Esophagus muscularis mucosa (tissue), 4 donors: Measurements from ENCODE around the gene MERTK. TPM values are rescaled to one million over a fixed set of nuclear protein-coding genes. Genes with fewer than 3 reads are reported as not detected.
"Not testable (repeated sequence)": the region's sequence is repeated elsewhere in the genome, so short reads cannot be mapped to it uniquely, and the experiment has no call there.

Source experiments
- DNase-seq: peaks from one replicate; pipeline ENCODE4 v3.0.0-alpha.2; 2017; ENCODE audit errors: extremely low spot score
- H3K27ac ChIP-seq, 4 donors: fragments of 200-600 bp; sonication (generic); replicated peaks in 1 of 4; 1 replicate in 3 of 4; 2 replicates in 1 of 4; pipeline ENCODE4 v1.5.1; 2016 to 2019; ENCODE audit warnings: mild to moderate bottlenecking in 1 of 4
- H3K27me3 ChIP-seq, 4 donors: fragments of 200-600 bp; sonication (generic); one replicate each; pipeline versions ENCODE4 v1.5.1 to v1.6.0; 2016 to 2019
- H3K36me3 ChIP-seq, 4 donors: fragments of 200-600 bp; sonication (generic); one replicate each; pipeline ENCODE4 v1.5.1; 2016 to 2019
- H3K4me1 ChIP-seq, 4 donors: fragments of 200-600 bp; sonication (generic); one replicate each; pipeline ENCODE4 v1.5.1; 2016 to 2019
- H3K4me3 ChIP-seq, 4 donors: fragments of 200-600 bp; sonication (generic); 1 replicate in 2 of 4; 2 replicates in 2 of 4; pipeline ENCODE4 v1.5.1; 2016 to 2019; ENCODE audit warnings: mild to moderate bottlenecking in 4 of 4, moderate library complexity in 1 of 4
- H3K9me3 ChIP-seq, 4 donors: fragments of 200-600 bp; sonication (generic); 1 replicate in 3 of 4; 2 replicates in 1 of 4; pipeline ENCODE4 v1.5.1; 2016 to 2019
- CTCF ChIP-seq, 3 experiments: fragments of 200-600 bp in 2 of 3; fragments of 450-650 bp in 1 of 3; sonication (generic) in 2 of 3; IDR thresholded peaks; one replicate each; pipeline ENCODE4 v1.5.1; 2017 to 2019; ENCODE audit warnings: antibody characterized with exemption in 3 of 3, mild to moderate bottlenecking in 2 of 3, moderate library complexity in 1 of 3
- EP300 ChIP-seq: sonication (generic); formaldehyde crosslinking; IDR thresholded peaks from one replicate; pipeline ENCODE4 v1.6.1; 2017; ENCODE audit warnings: antibody characterized with exemption
- POLR2A ChIP-seq: fragments of 450-650 bp; IDR thresholded peaks from one replicate; pipeline ENCODE4 v1.6.1; 2017; ENCODE audit warnings: antibody characterized with exemption, moderate library complexity, mild to moderate bottlenecking, low read depth
- POLR2AphosphoS5 ChIP-seq, 2 donors: sonication (generic); formaldehyde crosslinking; IDR thresholded peaks; one replicate each; pipeline ENCODE4 v1.6.1; 2017; ENCODE audit warnings: antibody characterized with exemption in 2 of 2
- WGBS: methylation state at CpG from one replicate; pipeline ENCODE4 v1.1.5; 2018; 5-methylcytosine and 5-hydroxymethylcytosine counted together
- intact Hi-C: fragments of 100-400 bp; cut with DNase I; formaldehyde crosslinking; loops from one replicate; pipeline ENCODE4 v1.15.1; 2023
- total RNA-seq, 4 donors: library from RNA; depleted of rRNA; stranded (reverse); fragments of >200 nt; gene quantifications; one replicate each; pipeline versions ENCODE4 v1.1.0 to v1.2.1, GENCODE V29; 2016

Gene MERTK
- total RNA-seq, 4 donors from 2014 or later, result 19.9 to 31.0 (median 22.3) TPM

GRCh38 chr2:112032224-112032586 is 133.8 kb downstream of the MERTK start:
- TF ChIP-seq EP300 (no peak), POLR2AphosphoS5 (IDR thresholded peaks at IDR 0.05) (peak in 1 of 2 donors; percentile 9)
- Histone ChIP-seq H3K4me3 (no peak overlapping the region), H3K4me1 (peaks cover 0 to 18% (median 7%) of the 10 kb centered on the region in 4 donors), H3K27ac (peak overlapping the region; percentile 3 to 59 (median 18)), H3K36me3 (peaks cover 0 to 10% (median 0%) of the 10 kb centered on the region in 4 donors), H3K9me3 (peaks cover 0 to 2% (median 0%) of the 10 kb centered on the region in 4 donors), H3K27me3 (no peaks in the 10 kb centered on the region)
- WGBS, result 52% methylated on average over 4 of the region's 4 CpGs
- intact Hi-C loops, result no loop called here
- DNase-seq, result peak; percentile 86

GRCh38 chr2:112032689-112033465 is 134.5 kb downstream of the MERTK start:
- DNase-seq, result peak; percentile 88
- 52% methylated on average over 4 of the region's 4 CpGs for WGBS
- TF ChIP-seq POLR2A, result no peak
- no peak for TF ChIP-seq CTCF (IDR thresholded peaks at IDR 0.05)
- TF ChIP-seq POLR2AphosphoS5 (IDR thresholded peaks at IDR 0.05), result no peak
- no peak for TF ChIP-seq EP300
- H3K27ac ChIP-seq, result peak overlapping the region in 3 of 4 donors; percentile 31 to 59 (median 32)
- no peaks in the 10 kb centered on the region for H3K27me3 ChIP-seq
- peaks cover 0 to 5% (median 0%) of the 10 kb centered on the region in 4 donors for H3K36me3 ChIP-seq
- H3K4me1 ChIP-seq, result peaks cover 0 to 18% (median 7%) of the 10 kb centered on the region in 4 donors
- intact Hi-C loops, result no loop called here
- H3K9me3 ChIP-seq, result peaks cover 0 to 6% (median 0%) of the 10 kb centered on the region in 4 donors
- H3K4me3 ChIP-seq, result no peak overlapping the region

GRCh38 chr2:112033600-112033999 is 135.2 kb downstream of the MERTK start:
- H3K4me1 ChIP-seq, result peaks cover 0 to 18% (median 7%) of the 10 kb centered on the region in 4 donors
- H3K27me3 ChIP-seq, result no peaks in the 10 kb centered on the region
- H3K36me3 ChIP-seq, result peaks cover 0 to 2% (median 0%) of the 10 kb centered on the region in 4 donors
- H3K27ac ChIP-seq, result no peak overlapping the region
- WGBS, result 55% methylated on average over 1 of the region's 1 CpG
- H3K4me3 ChIP-seq, result no peak overlapping the region
- DNase-seq, result no peak
- TF ChIP-seq POLR2AphosphoS5 (IDR thresholded peaks at IDR 0.05), result no peak
- TF ChIP-seq POLR2A, result no peak
- TF ChIP-seq CTCF (IDR thresholded peaks at IDR 0.05), result no peak
- no peak for TF ChIP-seq EP300
- H3K9me3 ChIP-seq, result peaks cover 0 to 6% (median 0%) of the 10 kb centered on the region in 4 donors
- intact Hi-C loops, result no loop called here

DNA sequence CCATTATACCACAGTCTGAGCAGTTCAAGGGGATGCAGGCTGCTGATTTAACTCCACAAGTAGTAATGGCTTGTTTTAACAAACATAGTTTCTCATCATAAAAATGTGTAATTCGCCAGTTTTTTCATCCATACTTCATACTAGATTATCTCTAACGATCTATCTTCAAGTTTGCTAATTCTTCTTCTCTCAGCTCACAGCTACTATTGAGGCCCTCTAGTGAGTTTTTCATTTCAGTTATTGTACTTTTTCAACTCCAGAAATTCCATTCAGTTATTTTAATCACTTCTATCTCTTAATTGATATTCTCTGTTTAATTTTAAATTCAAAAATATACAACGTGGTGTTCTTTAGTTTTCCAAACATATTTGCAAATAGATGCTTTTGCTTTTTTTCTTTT is 136.5 kb downstream of the MERTK start:
- no peak for DNase-seq
- TF ChIP-seq POLR2AphosphoS5 (IDR thresholded peaks at IDR 0.05) (no peak), POLR2A (no peak), EP300 (no peak), CTCF (IDR thresholded peaks at IDR 0.05) (no peak)
- H3K9me3 ChIP-seq, result peaks cover 0 to 6% (median 0%) of the 10 kb centered on the region in 4 donors
- no peaks in the 10 kb centered on the region for H3K27me3 ChIP-seq
- no peak overlapping the region for H3K4me3 ChIP-seq
- WGBS, result 64% methylated on average over 3 of the region's 3 CpGs
- H3K27ac ChIP-seq, result no peak overlapping the region
- peaks cover 0 to 18% (median 7%) of the 10 kb centered on the region in 4 donors for H3K4me1 ChIP-seq
- H3K36me3 ChIP-seq, result no peaks in the 10 kb centered on the region
- intact Hi-C loops, result no loop called here

DNA sequence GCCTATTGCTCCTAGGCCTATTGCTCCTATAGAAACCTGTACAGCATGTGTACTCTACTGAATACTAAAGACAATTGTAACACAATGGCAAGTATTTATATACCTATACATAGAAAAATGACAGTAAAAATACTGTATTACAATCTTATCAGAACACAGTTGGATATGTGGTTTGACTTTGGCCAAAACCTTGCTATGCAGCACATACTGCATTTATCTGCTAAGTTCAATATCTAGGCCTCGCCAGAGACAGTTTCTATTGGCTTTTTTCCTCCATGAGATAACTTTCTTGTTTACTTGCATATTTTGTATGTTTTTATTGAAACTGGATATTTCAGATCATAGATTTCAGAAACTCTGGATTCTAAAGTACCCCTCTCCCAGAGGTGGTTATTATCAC is 137.4 kb downstream of the MERTK start:
- TF ChIP-seq POLR2A (no peak), POLR2AphosphoS5 (IDR thresholded peaks at IDR 0.05) (no peak), CTCF (IDR thresholded peaks at IDR 0.05) (no peak), EP300 (no peak)
- H3K4me1 ChIP-seq, result peaks cover 0 to 18% (median 7%) of the 10 kb centered on the region in 4 donors
- peaks cover 0 to 6% (median 0%) of the 10 kb centered on the region in 4 donors for H3K9me3 ChIP-seq
- H3K27me3 ChIP-seq, result no peaks in the 10 kb centered on the region
- H3K4me3 ChIP-seq, result no peak overlapping the region
- H3K27ac ChIP-seq, result no peak overlapping the region
- 100% methylated on average over 1 of the region's 1 CpG for WGBS
- no peak for DNase-seq
- intact Hi-C loops, result no loop called here
- no peaks in the 10 kb centered on the region for H3K36me3 ChIP-seq

- H3K4me1 ChIP-seq, H3K9me3 ChIP-seq, H3K36me3 ChIP-seq, H3K27me3 ChIP-seq, H3K4me3 ChIP-seq, intact Hi-C loops, H3K27ac ChIP-seq: not testable (repeated sequence)
- DNase-seq, result peak; percentile 70
- 93% methylated on average over 12 of the region's 12 CpGs for whole genome bisulfite sequencing
Observed at GRCh38 chr2:112039556-112039955, 141.1 kb downstream of the MERTK start.

DNA sequence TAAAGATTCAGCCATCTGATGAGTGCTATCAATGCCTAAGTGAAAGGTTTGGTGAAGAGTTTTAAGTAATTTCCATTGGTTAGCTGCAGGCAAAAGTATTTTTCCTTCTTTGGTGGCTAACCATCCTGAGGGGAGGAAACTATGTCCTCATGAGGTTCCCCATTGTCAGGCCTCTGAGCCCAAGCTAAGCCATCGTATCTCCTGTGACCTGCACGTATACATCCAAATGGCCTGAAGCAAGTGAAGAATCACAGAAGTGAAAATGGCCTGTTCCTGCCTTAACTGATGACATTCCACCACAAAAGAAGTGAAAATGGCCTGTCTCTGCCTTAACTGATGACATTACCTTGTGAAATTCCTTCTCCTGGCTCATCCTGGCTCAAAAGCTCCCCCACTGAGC is 141.7 kb downstream of the MERTK start:
- intact Hi-C loops, result not testable (repeated sequence)

DNA sequence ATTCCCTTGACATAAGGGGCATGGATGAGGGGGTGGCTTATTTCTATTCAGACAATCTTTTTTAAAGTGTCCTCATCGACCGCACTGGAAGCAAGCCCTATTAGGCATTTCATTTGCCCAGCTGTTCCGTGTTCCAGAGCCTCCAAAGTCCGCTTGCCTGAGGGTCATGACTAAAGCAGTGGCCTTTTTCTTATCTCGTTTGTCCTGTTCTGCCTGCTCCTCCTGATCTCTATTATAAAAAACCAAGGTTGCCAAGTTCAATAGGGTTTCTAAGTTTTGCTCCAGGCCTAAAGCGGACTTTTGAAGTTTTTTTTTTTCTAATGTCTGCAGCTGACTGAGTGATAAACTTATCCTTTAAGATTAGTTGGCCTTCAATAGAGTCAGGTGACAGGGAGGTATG is 143.1 kb downstream of the MERTK start:
- intact Hi-C loops, H3K36me3 ChIP-seq, DNase-seq, H3K4me1 ChIP-seq, H3K27me3 ChIP-seq, H3K4me3 ChIP-seq, H3K27ac ChIP-seq: not testable (repeated sequence)
- peaks cover 0 to 12% (median 7%) of the 10 kb centered on the region in 4 donors for H3K9me3 ChIP-seq
- 91% methylated on average over 6 of the region's 6 CpGs for WGBS

More for the DNA sequence above, 141.7 kb downstream of the MERTK start:
- 48% methylated on average over 2 of the region's 2 CpGs for WGBS
- not testable (repeated sequence) for H3K9me3 ChIP-seq, H3K27ac ChIP-seq, H3K4me3 ChIP-seq, H3K4me1 ChIP-seq, H3K36me3 ChIP-seq, H3K27me3 ChIP-seq
- DNase-seq, result peak; percentile 17
